ENCODE data around the gene SMPD1. TPM values are rescaled to one million over a fixed set of nuclear protein-coding genes. Genes with fewer than 3 reads are reported as not detected.

SMPD1 gene
- total and polyA plus RNA-seq, 2 of the 4 experiments (the other 2 are of a cell fraction) = 19.5 to 108 TPM

GRCh38 chr11:6437423-6437822 is 47.1 kb downstream of the SMPD1 start:
- intact Hi-C loops (cut with micrococcal nuclease) (no loop called here), in situ Hi-C loops (cut with MboI; ENCODE audit: low sequenced_read_pairs) (no loop called here)
- H3K4me1 ChIP-seq (ENCODE audit: control insufficient read depth, insufficient read depth, low read length) = no peaks in the 10 kb centered on the region

More at GRCh38 chr11:6437423-6437822, 47.1 kb downstream of the SMPD1 start:
- Histone ChIP-seq H3K4ac (ENCODE audit: low read depth, low read length) (no peak overlapping the region), H2BK15ac (ENCODE audit: low read depth, low read length) (no peak overlapping the region), H3K14ac (replicated peaks; ENCODE audit: low read depth, low read length) (no peak overlapping the region), H3K27me3 (ENCODE audit: control insufficient read depth, insufficient read depth, low read length) (no peaks in the 10 kb centered on the region), H3K9me1 (ENCODE audit: insufficient read depth, low read length) (no peaks in the 10 kb centered on the region), H3K56ac (ENCODE audit: extremely low read depth, insufficient read depth, low read length) (no peak overlapping the region), H3K36me3 (ENCODE audit: control insufficient read depth, insufficient read depth, low read length) (no peaks in the 10 kb centered on the region), H3K79me1 (ENCODE audit: low read depth in 1 of 2, low read length in 2 of 2) (no peaks in the 10 kb centered on the region), H4K5ac (ENCODE audit: low read depth, low read length) (no peak overlapping the region), H3K23ac (ENCODE audit: low read depth, low read length) (no peak overlapping the region), H2AFZ (replicated peaks; ENCODE audit: low read length, poor library complexity) (no peak overlapping the region), H3K4me3 (ENCODE audit: insufficient read depth, low read depth, low read length) (no peak overlapping the region), H2AK5ac (ENCODE audit: low read depth, low read length) (no peak overlapping the region), H4K20me1 (ENCODE audit: insufficient read depth, low read length) (no peaks in the 10 kb centered on the region), H2BK5ac (ENCODE audit: low read depth, low read length, poor library complexity, severe bottlenecking) (no peak overlapping the region), H2BK120ac (ENCODE audit: low read depth, low read length) (no peak overlapping the region), H3K27ac (ENCODE audit: insufficient read depth, low read length) (no peak overlapping the region), H3K9me3 (ENCODE audit: control insufficient read depth, insufficient read depth, low read length) (no peaks in the 10 kb centered on the region), H2AK9ac (replicated peaks; ENCODE audit: low read depth, low read length, poor library complexity) (no peak overlapping the region), H3K18ac (ENCODE audit: low read depth, low read length) (no peak overlapping the region), H2BK20ac (ENCODE audit: low read depth, low read length) (no peak overlapping the region), H4K91ac (ENCODE audit: insufficient read depth, low read depth, low read length) (no peak overlapping the region), H4K8ac (ENCODE audit: low read depth in 2 of 2, low read length in 2 of 2) (no peak overlapping the region), H3K9ac (ENCODE audit: low read depth, low read length) (no peak overlapping the region), H3K4me2 (ENCODE audit: low read depth, low read length) (no peak overlapping the region)
- POLR2A ChIA-PET (ENCODE audit: unreplicated experiment) = no interaction called here
- DNase-seq (no peak), ATAC-seq (ENCODE audit: low read depth) (no peak)
- CTCF ChIA-PET = interaction anchor here (2.1 to 2.6 kb wide), 2 partner anchors 10 to 58 kb away, joined by 7 to 19 read pairs; no protein-coding TSS in a partner anchor
- dilution Hi-C loops (cut with HindIII; ENCODE audit: low sequenced_read_pairs, unreplicated experiment) = no loop called here
- BruUV-seq (replicated peaks) = no TSS peak
- no peak for TF ChIP-seq CHD1 (IDR thresholded peaks at IDR 0.05; ENCODE audit: low read depth, low read length)
- TF ChIP-seq USF2 (IDR thresholded peaks at IDR 0.05; ENCODE audit: low read depth, low read length) = no peak
- TF ChIP-seq RCOR1 (IDR thresholded peaks at IDR 0.05; ENCODE audit: insufficient replicate concordance, low read length) = no peak
- TF ChIP-seq MXI1 (IDR thresholded peaks at IDR 0.05; ENCODE audit: borderline replicate concordance, low read depth, low read length) = no peak
- TF ChIP-seq MAFK (IDR thresholded peaks at IDR 0.05; ENCODE audit: low read depth, low read length) = no peak
- TF ChIP-seq BHLHE40 (IDR thresholded peaks at IDR 0.05; ENCODE audit: low read depth, low read length) = no peak
- TF ChIP-seq CEBPB (IDR thresholded peaks at IDR 0.05; ENCODE audit: low read depth, low read length) = no peak
- no peak for TF ChIP-seq RAD21 (IDR thresholded peaks at IDR 0.05; ENCODE audit: low read length)
- TF ChIP-seq FOS (IDR thresholded peaks at IDR 0.05; ENCODE audit: low read depth, low read length) = no peak
- no peak for TF ChIP-seq MAZ (IDR thresholded peaks at IDR 0.05; ENCODE audit: borderline replicate concordance, low read depth, low read length)
- TF ChIP-seq RFX5 (IDR thresholded peaks at IDR 0.05; ENCODE audit: low read depth, low read length) = no peak
- TF ChIP-seq CTCF (conservative IDR thresholded peaks at IDR 0.05; ENCODE audit: low read depth, low read length) = no peak
- no peak for TF ChIP-seq SMC3 (IDR thresholded peaks at IDR 0.05; ENCODE audit: low read depth, low read length)
- TF ChIP-seq POLR2A (IDR thresholded peaks at IDR 0.05; ENCODE audit: low read depth, low read length) = no peak
- TF ChIP-seq ELK1 (IDR thresholded peaks at IDR 0.05; ENCODE audit: borderline replicate concordance, low read depth, low read length) = no peak
- 77% methylated on average over 7 of the region's 12 CpGs; no CpG with 5 or more reads in 1 of the 2 experiments for WGBS, 2 experiments (ENCODE audit: extremely low coverage in 2 of 2, insufficient read length in 1 of 2)
